ENCODE results near the gene TNXB. TPM values are rescaled to one million over a fixed set of nuclear protein-coding genes. Genes with fewer than 3 reads are reported as not detected.

The TNXB gene
- total and polyA plus RNA-seq, 9 of the 15 experiments (the other 6 are each of a cell fraction or from before 2014, with no cell fraction given) = 0.14 to 28.1 (median 12.4) TPM

- peaks cover 2% of the 10 kb centered on the region; the same call in 1 of the 3 replicates for H3K79me2 ChIP-seq (ENCODE audit: control insufficient read depth, insufficient read depth, low read length)
- ChIA-PET CTCF (ENCODE audit: low intra/inter-chr PET ratio) (no interaction called here), POLR2A (interaction anchor here (0.6 to 1.3 kb wide), 7 partner anchors 14 to 926 kb away, joined by 3 to 5 read pairs (median 4); no protein-coding TSS in a partner anchor)
- DNase-seq (ENCODE audit: extremely low read depth in 1 of 4, low spot score in 3 of 4) (peak; percentile 36 to 60 (median 54)), FAIRE-seq (no peak), ATAC-seq (no peak)
- H3K9ac ChIP-seq (ENCODE audit: insufficient read depth in 1 of 2, low read depth in 2 of 2, low read length in 2 of 2) = peak overlapping the region; percentile 66 to 85; a peak in 3 of 4 replicates
- in situ Hi-C loops (cut with MboI) (loop anchor here (10.0 kb wide), 1 partner anchor 92 kb away; the partner anchor contains the start of genes NELFE and SKIC2), intact Hi-C loops (cut with micrococcal nuclease) (no loop called here)
- BruUV-seq (replicated peaks) = no TSS peak
- peak overlapping the region; percentile 93; the same call in 2 of the 3 replicates for H3K27ac ChIP-seq (ENCODE audit: extremely low read depth, low read depth, low read length)
- H3K27me3 ChIP-seq (ENCODE audit: control insufficient read depth in 2 of 2, insufficient read depth in 2 of 2, low read length in 2 of 2) = no peaks in the 10 kb centered on the region
- peak overlapping the region; percentile 90; the same call in 1 of the 2 replicates for H2AFZ ChIP-seq (ENCODE audit: low read depth, low read length)
- H3K4me1 ChIP-seq (replicated peaks in 1 of 2; ENCODE audit: control insufficient read depth in 2 of 2, insufficient read depth in 2 of 2, low read length in 2 of 2) = peaks cover 31 to 51% of the 10 kb centered on the region in 2 experiments
- H3K4me2 ChIP-seq (ENCODE audit: insufficient read depth, low read length) = peak overlapping the region; percentile 26; the same call in 1 of the 2 replicates
- 53% methylated on average over 10 of the region's 11 CpGs for WGBS (ENCODE audit: insufficient coverage, low coverage, missing lambda C conversion rate)
- H3K4me3 ChIP-seq = no peak overlapping the region
- H3K9me3 ChIP-seq (replicated peaks; ENCODE audit: control insufficient read depth, insufficient read depth, low read depth, low read length) = no peaks in the 10 kb centered on the region
- H4K20me1 ChIP-seq (replicated peaks; ENCODE audit: control insufficient read depth, insufficient read depth, low read length) = no peaks in the 10 kb centered on the region
- H3K36me3 ChIP-seq (ENCODE audit: control insufficient read depth, insufficient read depth, low read length) = no peaks in the 10 kb centered on the region
- H3K9me1 ChIP-seq (ENCODE audit: control insufficient read depth, insufficient read depth, low read length) = peaks cover 6% of the 10 kb centered on the region
- no peak for TF ChIP-seq ZNF274 (IDR thresholded peaks at IDR 0.05; ENCODE audit: borderline replicate concordance, low read depth, low read length)
- TF ChIP-seq SMARCE1 (IDR thresholded peaks at IDR 0.05) = peak; percentile 62
- TF ChIP-seq NR2C2 (CRISPR knock-in tag; IDR thresholded peaks at IDR 0.05) = 0 out of 2 replicates have a peak, but pooled peaks have one; percentile 30
- no peak for TF ChIP-seq NR2C2 (tag; IDR thresholded peaks at IDR 0.05)
- no peak for TF ChIP-seq NUFIP1 (IDR thresholded peaks at IDR 0.05; ENCODE audit: partially characterized antibody)
- TF ChIP-seq, protein P1, sequence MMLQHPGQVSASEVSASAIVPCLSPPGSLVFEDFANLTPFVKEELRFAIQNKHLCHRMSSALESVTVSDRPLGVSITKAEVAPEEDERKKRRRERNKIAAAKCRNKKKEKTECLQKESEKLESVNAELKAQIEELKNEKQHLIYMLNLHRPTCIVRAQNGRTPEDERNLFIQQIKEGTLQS (IDR thresholded peaks at IDR 0.05) = peak; percentile 89
- TF ChIP-seq, protein P1 (CRISPR knock-in tag; conservative IDR thresholded peaks at IDR 0.05) = no peak
- TF ChIP-seq BRCA1 (IDR thresholded peaks at IDR 0.05) = no peak
- 0 out of 2 replicates have a peak, but pooled peaks have one; percentile 67 for TF ChIP-seq BRCA1 (CRISPR knock-in tag; IDR thresholded peaks at IDR 0.05)
- TF ChIP-seq ZNF551 (CRISPR knock-in tag; IDR thresholded peaks at IDR 0.05) = no peak
- TF ChIP-seq, protein P2, sequence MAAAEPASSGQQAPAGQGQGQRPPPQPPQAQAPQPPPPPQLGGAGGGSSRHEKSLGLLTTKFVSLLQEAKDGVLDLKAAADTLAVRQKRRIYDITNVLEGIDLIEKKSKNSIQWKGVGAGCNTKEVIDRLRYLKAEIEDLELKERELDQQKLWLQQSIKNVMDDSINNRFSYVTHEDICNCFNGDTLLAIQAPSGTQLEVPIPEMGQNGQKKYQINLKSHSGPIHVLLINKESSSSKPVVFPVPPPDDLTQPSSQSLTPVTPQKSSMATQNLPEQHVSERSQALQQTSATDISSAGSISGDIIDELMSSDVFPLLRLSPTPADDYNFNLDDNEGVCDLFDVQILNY (CRISPR knock-in tag; IDR thresholded peaks at IDR 0.05) = peak; percentile 45; the same call in 1 of the 2 replicates
- TF ChIP-seq DACH1 (IDR thresholded peaks at IDR 0.05; ENCODE audit: partially characterized antibody) = no peak
- 0 out of 4 replicates have a peak, but pooled peaks of 1 of the 2 experiments have one; percentile 6 for TF ChIP-seq MNT (conservative IDR thresholded peaks at IDR 0.05)
- peak; percentile 39; the same call in 1 of the 2 replicates for TF ChIP-seq DPF2 (IDR thresholded peaks at IDR 0.05)
- TF ChIP-seq SMARCA4 (IDR thresholded peaks at IDR 0.05) = peak; percentile 70; the same call in 1 of the 2 replicates
- TF ChIP-seq ARID1B (IDR thresholded peaks at IDR 0.05) = peak; percentile 62
- no peak for TF ChIP-seq LARP7 (IDR thresholded peaks at IDR 0.05)
- TF ChIP-seq WHSC1 (IDR thresholded peaks at IDR 0.05; ENCODE audit: low read length) = peak; percentile 14
- TF ChIP-seq FOS (IDR thresholded peaks at IDR 0.05; ENCODE audit: extremely low read depth, insufficient read length) = peak; percentile 40
- TF ChIP-seq ZBTB7A (IDR thresholded peaks at IDR 0.05; ENCODE audit: borderline replicate concordance, control insufficient read depth, low read depth, low read length) = peak; percentile 89
- TF ChIP-seq GATAD2B (IDR thresholded peaks at IDR 0.05; ENCODE audit: borderline replicate concordance) = no peak
- no peak for TF ChIP-seq BACH1 (tag; IDR thresholded peaks at IDR 0.05)
- no peak for TF ChIP-seq HNRNPL (IDR thresholded peaks at IDR 0.05; ENCODE audit: low read depth, low read length)
Observed at GRCh38 chr6:32047084-32047478, 62.1 kb downstream of the TNXB start.

Data from K562 (cell line).